GM21447 (cell line): ENCODE results near the gene RXRA.
A peak's percentile ranks its signal among the peaks of the same experiment; 100 is the strongest.
"Not testable (repeated sequence)": the region's sequence is repeated elsewhere in the genome, so short reads cannot be mapped to it uniquely, and the experiment has no call there.

ENCODE experiments used
- ATAC-seq: cut with Tn5 transposase; IDR thresholded peaks from one replicate; pipeline ENCODE4 v1.9.1; 2021; ENCODE audit not compliant: unreplicated experiment

Gene RXRA

DNA sequence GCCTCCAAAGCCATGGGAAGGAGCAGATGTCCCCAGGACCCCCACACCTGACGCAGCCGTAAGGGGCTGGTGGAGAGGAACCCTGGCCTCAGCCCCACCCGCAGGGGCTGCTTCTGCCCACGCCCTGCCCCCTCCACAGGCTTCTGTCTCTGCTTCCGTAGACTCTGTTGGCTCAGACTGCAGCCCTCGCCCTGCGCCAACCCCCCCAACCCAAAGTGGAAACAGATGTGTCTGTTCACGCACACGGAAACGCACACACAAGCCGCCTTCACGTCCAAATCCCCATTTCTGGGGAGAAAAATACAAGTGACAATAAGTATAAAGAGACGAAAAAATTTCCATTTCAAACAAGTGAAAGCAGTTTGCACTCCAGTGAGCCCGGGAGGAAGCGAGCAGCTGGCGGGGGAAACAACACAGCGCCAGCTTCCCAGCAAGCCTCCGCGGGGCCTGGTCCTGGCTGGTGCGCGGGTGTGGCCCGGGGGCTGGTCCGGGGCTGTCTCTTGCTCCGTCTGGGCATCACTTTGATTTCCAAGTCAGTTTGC, 32.6 kb upstream of the RXRA start:
- no peak for ATAC-seq

DNA sequence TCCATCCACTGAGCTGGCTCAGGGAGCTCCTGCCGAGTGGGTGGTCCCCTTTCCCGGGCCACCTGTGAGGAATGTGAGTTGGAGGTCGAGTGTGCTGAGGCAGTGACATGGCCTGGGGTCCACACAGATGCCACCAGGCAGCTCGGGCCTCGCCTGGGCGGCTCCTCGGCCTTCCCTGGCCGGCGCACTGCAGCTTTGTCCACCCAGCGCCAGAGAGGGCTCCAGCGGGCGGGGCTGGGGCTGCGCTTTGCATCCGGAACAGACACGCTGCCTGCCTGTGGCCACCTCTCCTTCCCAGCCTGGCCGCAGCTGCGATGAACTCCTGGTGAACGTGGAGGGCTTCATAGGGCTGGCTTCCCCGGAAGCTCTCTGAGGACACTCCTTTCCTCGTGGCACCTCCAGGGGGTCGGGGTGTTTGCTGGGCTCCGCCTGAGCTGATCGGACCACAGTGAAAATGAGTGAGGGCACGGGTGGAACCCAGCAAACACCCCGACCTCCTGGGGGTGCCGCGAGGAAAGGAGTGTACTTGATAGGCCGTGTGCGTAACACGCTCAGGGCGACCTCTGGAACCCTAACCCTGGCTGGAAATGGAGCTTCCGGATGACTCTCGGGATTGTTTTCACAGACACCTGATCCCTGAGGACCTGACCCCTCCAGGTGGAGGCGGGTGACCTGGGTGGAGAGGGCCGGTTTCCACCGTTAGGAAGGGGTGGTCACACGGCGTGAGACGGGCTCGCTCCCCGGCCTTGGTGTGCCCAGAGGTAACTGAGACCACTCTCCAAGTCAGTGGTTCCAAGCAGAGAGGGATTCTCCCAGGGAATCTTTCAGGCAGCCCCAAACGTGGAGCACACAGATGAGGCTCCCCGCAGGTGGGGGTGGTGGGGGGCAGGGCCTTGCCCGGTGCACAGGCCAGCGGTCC, 31.8 kb upstream of the RXRA start:
- no peak for ATAC-seq

DNA sequence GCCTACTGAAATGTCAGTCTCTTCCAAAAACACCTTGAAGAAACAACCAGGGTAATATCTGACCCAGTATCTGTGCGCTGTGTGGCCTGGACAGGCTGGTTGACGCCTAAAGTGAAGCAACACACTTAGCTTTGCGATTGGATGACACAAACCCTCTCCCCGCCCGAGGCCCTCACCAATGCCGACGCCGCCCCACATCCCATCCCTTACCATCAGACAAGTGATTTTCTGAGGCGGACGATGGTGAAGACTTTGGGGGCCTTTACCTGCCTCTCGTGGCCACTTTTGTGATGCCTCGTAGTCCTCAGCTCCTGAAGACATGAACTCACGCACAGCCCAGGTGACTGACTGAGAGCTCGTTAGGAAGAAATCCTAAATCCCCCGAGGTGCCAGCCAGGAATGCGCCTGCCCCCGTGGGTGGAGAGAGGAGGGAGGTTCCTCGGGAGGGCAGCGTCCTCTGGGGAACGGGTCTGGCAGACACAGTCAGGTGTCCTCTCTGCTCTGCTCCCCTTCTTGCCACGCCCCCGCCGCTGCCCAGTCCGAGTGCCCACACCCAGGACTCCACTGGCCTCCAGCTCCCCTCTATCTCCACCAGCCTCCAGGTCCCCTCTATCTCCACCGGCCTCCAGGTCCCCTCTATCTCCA, 31.0 kb upstream of the RXRA start:
- ATAC-seq = no peak

DNA sequence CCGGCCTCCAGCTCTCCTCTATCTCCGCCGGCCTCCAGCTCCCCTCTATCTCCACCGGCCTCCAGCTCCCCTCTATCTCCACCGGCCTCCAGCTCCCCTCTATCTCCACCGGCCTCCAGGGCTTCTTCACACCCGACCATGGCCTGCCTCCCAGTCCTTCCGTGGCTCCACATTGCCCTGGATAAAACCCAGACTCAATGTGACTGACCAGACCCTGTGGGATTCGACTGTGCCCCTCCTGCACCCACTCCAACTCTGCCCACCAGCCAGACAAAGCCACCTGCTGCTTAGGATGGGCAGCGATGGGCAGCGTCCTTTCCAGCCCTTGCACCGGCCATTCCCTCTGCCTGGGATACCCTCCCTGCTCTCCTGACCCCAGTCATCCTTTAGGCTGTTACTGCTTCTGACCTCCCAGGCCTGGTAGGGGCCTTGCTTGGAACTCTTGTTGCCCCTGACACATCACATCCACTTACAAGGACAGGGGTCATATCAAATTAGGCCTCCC, 30.5 kb upstream of the RXRA start:
- no peak for ATAC-seq

GRCh38 chr9:134296301-134297082, 29.8 kb upstream of the RXRA start:
- no peak for ATAC-seq

- ATAC-seq = no peak
These were observed 29.2 kb upstream of the RXRA start for GRCh38 chr9:134297083-134297410.

GRCh38 chr9:134297576-134297975, 28.7 kb upstream of the RXRA start:
- no peak for ATAC-seq

GRCh38 chr9:134298000-134298399, 28.3 kb upstream of the RXRA start:
- no peak for ATAC-seq

- ATAC-seq = no peak
These were observed 27.2 kb upstream of the RXRA start for GRCh38 chr9:134299068-134299467.

DNA sequence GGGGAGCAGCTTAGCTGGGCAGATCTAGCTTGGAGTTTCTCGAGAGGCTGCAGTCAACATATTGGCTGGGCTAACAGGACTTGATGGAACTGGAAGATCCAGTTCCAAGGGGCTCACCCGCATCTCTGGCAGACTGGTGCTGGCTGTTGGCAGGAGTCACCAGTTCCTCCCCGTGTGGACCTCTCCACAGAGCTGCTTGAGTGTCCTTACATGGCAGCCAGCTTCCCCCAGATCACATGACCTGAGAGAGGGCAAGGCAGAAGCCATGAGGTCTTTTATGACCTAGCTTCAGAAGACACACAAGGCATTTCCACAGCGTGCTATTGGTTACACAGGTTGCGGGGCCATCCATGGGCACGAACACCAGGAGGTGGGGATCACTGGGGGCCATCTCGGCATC, 26.4 kb upstream of the RXRA start:
- ATAC-seq = no peak

DNA sequence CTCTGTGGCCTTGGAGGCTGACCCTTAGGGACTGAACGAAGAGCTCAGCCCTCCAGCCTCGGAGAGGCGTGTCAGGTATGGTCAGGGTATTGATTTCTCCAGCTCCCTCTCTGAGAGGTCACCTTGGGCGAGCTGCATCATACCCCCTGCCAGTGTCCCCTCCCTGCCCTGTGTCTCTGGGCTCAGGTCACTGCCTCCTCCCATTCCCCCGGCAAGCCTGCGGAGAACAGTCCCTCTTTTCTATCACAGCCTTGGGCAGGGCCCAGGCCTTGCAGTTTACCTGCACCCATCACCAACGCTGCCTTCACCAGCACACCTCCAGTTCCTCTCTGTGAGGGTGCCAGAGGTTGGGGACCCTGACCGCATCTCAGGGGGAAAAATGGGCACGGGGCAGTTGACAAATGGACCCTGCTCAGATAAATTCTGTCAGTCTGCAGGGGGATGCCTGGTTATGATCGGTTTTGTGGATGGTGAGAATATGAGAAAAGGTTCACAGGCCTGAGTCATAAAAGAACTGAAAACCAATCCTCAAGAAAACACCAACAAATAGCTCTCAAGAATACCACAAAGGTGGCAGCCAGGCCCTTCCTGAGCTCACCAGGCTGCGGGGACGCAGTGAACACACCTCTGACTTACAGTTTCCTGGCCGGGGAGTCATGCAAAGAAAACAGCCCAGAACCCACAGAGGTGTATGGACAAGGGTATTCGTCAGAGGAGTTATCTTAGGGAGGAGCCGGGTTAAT, 24.7 kb upstream of the RXRA start:
- peak; percentile 82 for ATAC-seq

GRCh38 chr9:134302130-134302817, 24.0 kb upstream of the RXRA start:
- ATAC-seq = no peak

- ATAC-seq = no peak
These were observed 22.7 kb upstream of the RXRA start for GRCh38 chr9:134303601-134304000.

- ATAC-seq = no peak
These were observed 22.0 kb upstream of the RXRA start for GRCh38 chr9:134304261-134304660.

GRCh38 chr9:134304690-134305089, 21.6 kb upstream of the RXRA start:
- ATAC-seq = no peak

DNA sequence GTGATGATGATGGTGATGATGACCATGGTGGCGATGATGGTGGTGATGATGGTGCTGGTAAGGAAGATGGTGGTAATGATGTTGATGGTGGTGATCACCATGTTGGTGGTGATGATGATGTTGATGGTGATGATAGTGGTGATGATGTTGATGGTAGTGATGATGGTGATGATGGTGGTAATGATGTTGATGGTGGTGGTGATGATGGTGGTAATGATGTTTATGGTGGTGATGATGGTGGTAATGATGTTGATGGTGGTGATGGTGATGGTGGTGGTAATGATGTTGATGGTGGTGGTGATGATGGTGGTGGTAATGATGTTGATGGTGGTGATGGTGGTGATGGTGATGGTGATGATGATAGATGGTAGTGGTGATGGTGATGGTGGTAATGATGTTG, 20.7 kb upstream of the RXRA start:
- ATAC-seq = no peak

GRCh38 chr9:134306042-134306441, 20.2 kb upstream of the RXRA start:
- not testable (repeated sequence) for ATAC-seq

- no peak for ATAC-seq
These were observed 19.3 kb upstream of the RXRA start for GRCh38 chr9:134306636-134307600.
